SK-N-SH treated with all-trans-retinoic acid at 6 μM for 48 hours (cell line): ENCODE data around the gene HOXB7.
A peak's percentile ranks its signal among the peaks of the same experiment; 100 is the strongest.

Experiments used
- ATAC-seq: fragments of 200-7000 bp; cut with Tn5 transposase; 3 replicates; pipeline ENCODE4 v1.9.1; 2020; ENCODE audit warnings: mild to moderate bottlenecking, moderate library complexity
- ARNTL ChIP-seq: fragments of 450-650 bp; formaldehyde crosslinking; IDR thresholded peaks from 2 replicates; pipeline ENCODE4 v1.5.0; 2020; ENCODE audit warnings: low read depth, mild to moderate bottlenecking, moderate library complexity, borderline replicate concordance
- CSDC2 ChIP-seq: fragments of 250-450 bp; sonication (Bioruptor Pico); IDR thresholded peaks from 2 replicates; pipeline ENCODE4 v1.5.0; 2020; ENCODE audit warnings: mild to moderate bottlenecking, moderate library complexity
- CSRNP3 ChIP-seq: fragments of 250-450 bp; sonication (Bioruptor Pico); IDR thresholded peaks from 2 replicates; pipeline ENCODE4 v1.5.1; 2021; ENCODE audit warnings: mild to moderate bottlenecking, moderate library complexity
- GLIS3 ChIP-seq: fragments of 250-450 bp; sonication (Bioruptor Pico); IDR thresholded peaks from 2 replicates; pipeline ENCODE4 v1.5.0; 2020; ENCODE audit warnings: mild to moderate bottlenecking, moderate library complexity
- OSR1 ChIP-seq: fragments of 250-450 bp; sonication (Bioruptor Pico); IDR thresholded peaks from 2 replicates; pipeline ENCODE4 v1.8.0; 2022; ENCODE audit warnings: moderate library complexity, mild to moderate bottlenecking, inconsistent platforms
- POU6F1 ChIP-seq: fragments of 250-450 bp; sonication (Bioruptor Pico); IDR thresholded peaks from 2 replicates; pipeline ENCODE4 v1.8.0; 2021; ENCODE audit warnings: low read depth, mild to moderate bottlenecking, moderate library complexity, borderline replicate concordance
- PPARA ChIP-seq: fragments of 250-450 bp; sonication (Bioruptor Pico); IDR thresholded peaks from 2 replicates; pipeline ENCODE4 v1.5.0; 2020; ENCODE audit warnings: mild to moderate bottlenecking, borderline replicate concordance
- RARB ChIP-seq: fragments of 250-450 bp; sonication (Bioruptor Pico); IDR thresholded peaks from 2 replicates; pipeline ENCODE4 v1.8.0; 2021; ENCODE audit warnings: mild to moderate bottlenecking, moderate library complexity
- TOX ChIP-seq: fragments of 250-450 bp; sonication (Bioruptor Pico); IDR thresholded peaks from 2 replicates; pipeline ENCODE4 v1.8.0; 2021; ENCODE audit warnings: mild to moderate bottlenecking, moderate library complexity, borderline replicate concordance
- TSHZ2 ChIP-seq: fragments of 250-450 bp; sonication (Bioruptor Pico); IDR thresholded peaks from 2 replicates; pipeline ENCODE4 v1.5.0; 2020; ENCODE audit warnings: mild to moderate bottlenecking, moderate library complexity
- ZC3H10 ChIP-seq: fragments of 250-450 bp; sonication (Bioruptor Pico); IDR thresholded peaks from 2 replicates; pipeline ENCODE4 v1.5.1; 2021; ENCODE audit warnings: mild to moderate bottlenecking, moderate library complexity
- ZFP30 ChIP-seq: fragments of 450-650 bp; formaldehyde crosslinking; IDR thresholded peaks from 2 replicates; pipeline ENCODE4 v1.5.0; 2022; ENCODE audit warnings: mild to moderate bottlenecking, moderate library complexity
- ZNF565 ChIP-seq: fragments of 450-650 bp; formaldehyde crosslinking; conservative IDR thresholded peaks from 2 replicates; pipeline ENCODE4 v1.5.0; 2020; ENCODE audit warnings: low read depth, mild to moderate bottlenecking, moderate library complexity
- ZNF70 ChIP-seq: fragments of 450-650 bp; formaldehyde crosslinking; IDR thresholded peaks from 2 replicates; pipeline ENCODE4 v1.5.0; 2020; ENCODE audit warnings: mild to moderate bottlenecking, moderate library complexity
- TF ChIP-seq, protein P1 (sequence below): fragments of 250-450 bp; sonication (Bioruptor Pico); IDR thresholded peaks from 2 replicates; pipeline ENCODE4 v1.8.0; 2020; ENCODE audit warnings: mild to moderate bottlenecking, moderate library complexity, borderline replicate concordance
- TF ChIP-seq, protein P2 (sequence below): fragments of 250-450 bp; sonication (Bioruptor Pico); IDR thresholded peaks from 2 replicates; pipeline ENCODE4 v1.5.1; 2020; ENCODE audit warnings: low read depth, mild to moderate bottlenecking, moderate library complexity

Gene HOXB7

GRCh38 chr17:48619826-48620449 is 9.1 kb upstream of the HOXB7 start (continued):
- TF ChIP-seq TSHZ2 (CRISPR knock-in tag), result no peak
- TF ChIP-seq ZC3H10, result no peak
- TF ChIP-seq ZNF565 (CRISPR knock-in tag), result no peak
- no peak for TF ChIP-seq PPARA (CRISPR knock-in tag)

DNA sequence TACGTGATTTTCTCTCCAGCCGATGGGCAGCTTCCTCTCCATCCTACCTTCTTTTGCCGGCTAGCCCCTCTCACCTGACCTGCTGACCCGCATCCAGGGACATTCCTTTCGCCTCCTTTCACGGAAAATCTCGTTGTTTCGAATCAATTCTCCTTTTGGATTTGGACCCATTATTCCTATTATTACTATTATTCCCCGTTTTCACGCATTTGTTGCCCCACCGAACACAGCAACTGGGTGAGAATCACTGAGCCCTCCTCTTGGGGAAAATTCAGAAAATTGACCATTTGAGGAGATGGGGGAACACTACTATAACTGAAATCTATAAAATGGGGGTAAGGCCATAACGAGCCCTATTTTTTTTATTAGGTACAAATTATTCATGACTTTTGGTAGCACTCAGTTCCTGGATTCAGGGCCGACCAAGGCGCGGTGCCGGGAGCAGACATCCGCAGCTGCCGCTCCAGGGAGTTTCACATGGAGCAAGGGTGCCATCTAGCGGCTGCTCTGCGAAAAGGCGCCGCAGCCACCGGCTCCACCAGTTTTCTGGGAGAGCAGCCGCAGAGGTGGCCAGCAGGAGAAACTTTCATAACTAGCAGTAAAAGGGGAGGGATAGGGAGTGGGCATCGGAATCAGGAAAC is 7.6 kb upstream of the HOXB7 start:
- TF ChIP-seq, protein P1, sequence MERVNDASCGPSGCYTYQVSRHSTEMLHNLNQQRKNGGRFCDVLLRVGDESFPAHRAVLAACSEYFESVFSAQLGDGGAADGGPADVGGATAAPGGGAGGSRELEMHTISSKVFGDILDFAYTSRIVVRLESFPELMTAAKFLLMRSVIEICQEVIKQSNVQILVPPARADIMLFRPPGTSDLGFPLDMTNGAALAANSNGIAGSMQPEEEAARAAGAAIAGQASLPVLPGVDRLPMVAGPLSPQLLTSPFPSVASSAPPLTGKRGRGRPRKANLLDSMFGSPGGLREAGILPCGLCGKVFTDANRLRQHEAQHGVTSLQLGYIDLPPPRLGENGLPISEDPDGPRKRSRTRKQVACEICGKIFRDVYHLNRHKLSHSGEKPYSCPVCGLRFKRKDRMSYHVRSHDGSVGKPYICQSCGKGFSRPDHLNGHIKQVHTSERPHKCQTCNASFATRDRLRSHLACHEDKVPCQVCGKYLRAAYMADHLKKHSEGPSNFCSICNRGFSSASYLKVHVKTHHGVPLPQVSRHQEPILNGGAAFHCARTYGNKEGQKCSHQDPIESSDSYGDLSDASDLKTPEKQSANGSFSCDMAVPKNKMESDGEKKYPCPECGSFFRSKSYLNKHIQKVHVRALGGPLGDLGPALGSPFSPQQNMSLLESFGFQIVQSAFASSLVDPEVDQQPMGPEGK (CRISPR knock-in tag), result no peak
- TF ChIP-seq TOX (no peak), CSRNP3 (CRISPR knock-in tag) (no peak), ZFP30 (no peak), OSR1 (no peak), CSDC2 (no peak), POU6F1 (no peak), TSHZ2 (CRISPR knock-in tag) (no peak), ARNTL (CRISPR knock-in tag) (no peak), GLIS3 (CRISPR knock-in tag) (no peak), RARB (CRISPR knock-in tag) (no peak)
- peak; percentile 93 for ATAC-seq

GRCh38 chr17:48617471-48618255 is 6.8 kb upstream of the HOXB7 start:
- no peak for ATAC-seq
- no peak for TF ChIP-seq ZNF70 (CRISPR knock-in tag)
- no peak for TF ChIP-seq RARB (CRISPR knock-in tag)
- TF ChIP-seq, protein P2, sequence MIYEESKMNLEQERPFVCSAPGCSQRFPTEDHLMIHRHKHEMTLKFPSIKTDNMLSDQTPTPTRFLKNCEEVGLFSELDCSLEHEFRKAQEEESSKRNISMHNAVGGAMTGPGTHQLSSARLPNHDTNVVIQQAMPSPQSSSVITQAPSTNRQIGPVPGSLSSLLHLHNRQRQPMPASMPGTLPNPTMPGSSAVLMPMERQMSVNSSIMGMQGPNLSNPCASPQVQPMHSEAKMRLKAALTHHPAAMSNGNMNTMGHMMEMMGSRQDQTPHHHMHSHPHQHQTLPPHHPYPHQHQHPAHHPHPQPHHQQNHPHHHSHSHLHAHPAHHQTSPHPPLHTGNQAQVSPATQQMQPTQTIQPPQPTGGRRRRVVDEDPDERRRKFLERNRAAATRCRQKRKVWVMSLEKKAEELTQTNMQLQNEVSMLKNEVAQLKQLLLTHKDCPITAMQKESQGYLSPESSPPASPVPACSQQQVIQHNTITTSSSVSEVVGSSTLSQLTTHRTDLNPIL (CRISPR knock-in tag), result no peak
